HG02885 (cell line): ENCODE results near the gene SAMD4B.
A peak's percentile ranks its signal among the peaks of the same experiment; 100 is the strongest.

Experiments
- ATAC-seq: cut with Tn5 transposase; IDR thresholded peaks from one replicate; pipeline ENCODE4 v1.9.1; 2021; ENCODE audit warnings: mild to moderate bottlenecking; ENCODE audit not compliant: unreplicated experiment, poor library complexity

SAMD4B gene

DNA sequence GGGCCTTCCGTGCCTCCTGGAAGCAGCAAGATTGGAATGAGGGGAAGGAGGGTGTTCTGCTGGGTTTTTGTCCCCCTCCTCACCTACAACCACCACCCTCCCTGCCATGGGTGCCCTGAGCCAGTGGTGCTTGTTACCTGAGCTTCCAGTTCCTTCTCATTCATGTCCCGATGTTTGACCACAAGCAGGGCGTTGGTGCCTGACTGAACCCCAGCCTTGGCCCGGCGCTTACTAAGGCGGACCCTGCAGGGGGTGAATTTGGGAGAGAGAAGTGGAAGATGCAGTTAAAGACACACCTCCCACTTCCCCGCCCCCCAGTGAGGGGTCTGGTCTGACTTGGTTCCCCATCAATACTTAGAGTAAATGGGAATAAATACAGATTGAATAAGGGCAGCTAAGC lies 44.3 kb downstream of the SAMD4B start:
- ATAC-seq = no peak

- ATAC-seq = no peak
Measured at GRCh38 chr19:39388657-39389056, 46.4 kb downstream of the SAMD4B start.

DNA sequence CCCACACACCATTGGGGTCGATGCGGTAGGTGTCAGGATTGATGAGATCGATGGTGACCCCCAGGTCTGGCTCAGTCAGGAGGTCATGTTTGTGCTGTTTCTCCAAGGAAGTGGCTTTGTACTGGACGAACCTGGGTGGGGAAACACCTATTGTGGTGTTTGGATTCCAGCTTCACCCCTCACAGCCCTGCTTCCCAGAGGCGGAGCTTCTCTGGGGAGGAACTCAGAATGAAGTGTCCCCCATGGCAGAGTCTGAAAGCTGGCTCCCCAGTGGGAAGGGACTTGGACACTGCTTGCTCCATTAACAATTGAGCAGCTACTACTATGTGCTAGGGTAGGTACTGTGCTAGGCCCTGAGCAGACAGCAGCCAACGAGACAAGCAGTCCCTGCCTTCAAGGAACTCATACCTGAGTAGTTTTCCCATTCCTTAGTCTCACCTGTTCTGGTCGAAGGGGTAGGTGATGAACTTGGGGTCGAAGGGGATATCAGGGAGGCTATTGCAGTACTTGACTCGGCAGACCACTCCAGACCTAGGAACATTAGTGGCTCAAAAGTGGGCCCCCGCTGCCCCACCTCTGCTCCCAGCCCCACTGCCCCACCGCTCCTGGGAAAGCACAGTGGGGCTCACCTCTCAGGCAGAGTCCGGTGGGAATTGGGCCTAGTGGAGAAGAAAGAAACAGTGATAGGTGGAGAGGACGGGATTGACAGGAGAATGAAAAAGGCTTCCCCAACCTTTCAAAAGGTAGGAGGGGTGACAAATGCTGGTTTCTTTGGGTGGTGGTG lies 47.6 kb downstream of the SAMD4B start:
- no peak for ATAC-seq

- ATAC-seq = no peak
Measured at GRCh38 chr19:39390451-39390750, 48.2 kb downstream of the SAMD4B start.

DNA sequence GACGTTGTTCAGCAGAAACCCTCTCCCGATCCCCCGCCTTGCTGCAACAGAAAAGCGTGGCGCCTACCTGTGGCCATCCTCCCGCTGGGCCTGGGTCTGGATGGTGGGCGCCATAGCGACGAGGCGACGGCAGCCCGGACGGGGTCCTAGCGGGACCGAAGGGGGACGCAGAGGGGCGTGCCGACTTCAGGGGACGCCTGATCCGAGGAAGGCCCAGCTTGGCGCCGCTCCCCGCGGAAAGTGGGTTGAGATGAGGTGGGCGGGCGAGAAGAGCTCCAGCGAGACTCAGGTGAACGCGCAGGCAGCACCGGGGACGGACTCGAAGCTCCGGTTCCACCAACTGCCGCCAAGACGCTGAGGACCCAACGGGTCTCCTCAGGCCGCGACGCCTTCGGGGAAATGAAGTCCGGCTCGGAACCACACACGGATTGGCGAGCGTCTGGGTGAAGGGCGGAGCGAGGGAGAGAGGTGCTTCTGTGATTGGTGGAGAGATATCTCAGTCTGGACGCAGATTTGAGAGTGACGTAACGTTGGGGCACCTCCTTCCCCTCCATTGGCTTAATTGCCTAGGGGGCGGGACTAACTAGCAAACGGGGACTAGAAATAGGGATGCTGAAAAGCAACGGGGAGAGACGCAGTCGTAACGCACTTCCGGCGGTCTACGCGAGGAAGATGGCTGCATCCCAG lies 48.7 kb downstream of the SAMD4B start, which contains the start of the genes MED29 and PAF1:
TSS of gene MED29 (plus strand) at position 628 of the 687 bp plus-strand sequence. CDS start at position 673, 45 bp downstream.
TSS of gene PAF1 (minus strand) at position 356 of the 687 bp plus-strand sequence. CDS start at position 114, 242 bp downstream.
- peak; percentile 95 for ATAC-seq

- peak; percentile 46 for ATAC-seq
Measured at GRCh38 chr19:39397360-39398296, 55.4 kb downstream of the SAMD4B start.

DNA sequence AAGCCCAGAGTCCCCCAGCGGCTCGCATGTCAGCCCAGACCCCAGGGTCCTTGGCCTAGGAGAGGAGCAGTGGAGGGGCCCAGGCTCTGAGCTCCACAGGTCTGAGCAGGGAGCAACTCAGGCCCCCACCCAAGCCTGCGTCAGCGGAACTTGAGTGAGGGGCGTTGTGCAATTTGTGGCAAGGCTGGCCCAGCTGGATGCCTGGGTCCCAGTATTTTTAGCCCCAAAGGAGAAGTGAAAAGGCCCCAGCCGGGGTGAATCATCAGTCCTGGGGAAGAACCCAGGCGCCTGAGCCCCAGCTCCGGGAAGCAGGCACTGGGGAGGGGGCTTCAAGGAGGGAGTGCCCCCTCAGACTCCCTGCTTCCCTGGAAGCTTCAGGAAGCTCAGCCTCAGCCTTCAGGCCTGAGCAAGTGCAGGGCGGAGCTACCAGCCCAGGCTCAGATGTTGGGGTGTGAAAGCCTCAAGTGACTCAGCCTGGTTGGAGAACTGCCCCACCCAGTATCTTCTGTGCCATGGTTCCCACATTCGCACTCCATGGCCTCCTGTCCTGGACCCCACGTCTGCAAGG lies 56.2 kb downstream of the SAMD4B start:
- no peak for ATAC-seq

DNA sequence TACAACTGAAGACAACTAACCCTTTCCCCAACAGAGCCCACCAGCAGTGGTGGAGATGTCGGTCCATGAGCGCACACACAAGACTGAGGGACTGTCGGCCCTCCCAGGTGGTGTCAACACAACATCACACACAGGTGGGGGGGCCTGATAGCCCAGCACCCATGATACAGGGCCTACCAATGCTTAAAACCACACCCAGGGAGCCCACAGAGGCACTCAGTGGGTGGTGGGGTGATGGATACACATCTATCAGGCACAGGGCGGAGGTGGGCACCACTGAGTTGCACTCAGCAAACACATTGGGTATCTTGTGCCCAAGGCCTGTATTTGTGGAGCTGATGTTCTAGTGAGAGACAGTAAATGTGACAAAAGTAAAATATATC lies 57.4 kb downstream of the SAMD4B start:
- ATAC-seq = no peak

DNA sequence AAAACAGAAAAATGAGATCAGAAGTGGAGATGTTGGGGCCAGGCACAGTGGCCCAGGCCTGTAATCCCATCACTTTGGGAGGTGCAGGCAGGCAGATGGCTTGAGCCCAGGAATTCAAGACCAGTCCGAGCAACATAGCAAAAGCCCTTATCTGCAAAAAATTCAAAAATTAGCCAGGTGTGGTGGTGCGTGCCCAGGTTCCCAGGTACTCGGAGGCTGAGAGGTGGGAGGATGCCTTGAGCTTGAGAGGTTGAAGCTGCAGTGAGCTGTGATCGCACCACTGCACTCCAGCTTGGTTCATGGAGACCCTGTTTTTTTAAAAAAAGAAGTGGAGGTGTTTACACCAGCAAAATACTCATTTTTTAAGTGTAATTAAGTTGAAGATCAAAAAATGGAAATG lies 57.8 kb downstream of the SAMD4B start:
- no peak for ATAC-seq

GRCh38 chr19:39401070-39401548 lies 58.9 kb downstream of the SAMD4B start:
- ATAC-seq = no peak

DNA sequence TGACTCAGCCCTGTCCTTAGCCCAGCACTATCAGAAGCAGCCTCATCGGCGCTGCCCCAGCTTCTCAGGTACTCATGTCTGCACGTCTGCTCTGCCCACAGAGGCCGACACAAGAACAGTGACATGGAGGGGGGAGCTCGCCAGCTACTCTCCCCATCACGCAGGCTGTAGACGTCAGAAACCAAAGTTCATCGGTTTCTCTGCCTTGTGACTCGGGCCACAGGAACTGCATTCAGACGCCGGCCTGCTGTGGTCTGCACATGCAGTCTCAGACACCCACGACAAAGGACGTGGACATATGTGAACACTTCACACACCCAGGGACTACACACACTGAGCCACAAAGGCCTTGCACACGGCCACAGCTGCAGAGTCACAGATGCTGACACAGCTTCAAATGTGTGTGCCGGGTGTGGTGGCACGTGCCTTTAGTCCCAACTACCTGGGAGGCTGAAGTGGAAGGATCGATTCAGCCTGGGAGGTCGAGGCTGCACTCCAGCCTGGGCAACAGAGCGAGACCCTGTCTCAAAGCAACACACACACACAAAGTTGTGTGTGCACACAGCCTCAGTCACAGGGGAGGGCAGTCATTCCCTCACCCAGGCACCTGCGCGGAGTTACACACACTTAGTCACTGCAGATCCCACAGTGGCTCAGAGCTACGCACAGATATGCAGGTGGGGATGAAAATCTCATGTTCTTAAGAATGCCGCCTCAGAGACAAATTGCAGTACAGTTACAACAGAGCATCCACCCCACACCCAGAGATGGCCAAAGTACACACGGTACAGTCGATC lies 59.5 kb downstream of the SAMD4B start:
- peak; percentile 1 for ATAC-seq

DNA sequence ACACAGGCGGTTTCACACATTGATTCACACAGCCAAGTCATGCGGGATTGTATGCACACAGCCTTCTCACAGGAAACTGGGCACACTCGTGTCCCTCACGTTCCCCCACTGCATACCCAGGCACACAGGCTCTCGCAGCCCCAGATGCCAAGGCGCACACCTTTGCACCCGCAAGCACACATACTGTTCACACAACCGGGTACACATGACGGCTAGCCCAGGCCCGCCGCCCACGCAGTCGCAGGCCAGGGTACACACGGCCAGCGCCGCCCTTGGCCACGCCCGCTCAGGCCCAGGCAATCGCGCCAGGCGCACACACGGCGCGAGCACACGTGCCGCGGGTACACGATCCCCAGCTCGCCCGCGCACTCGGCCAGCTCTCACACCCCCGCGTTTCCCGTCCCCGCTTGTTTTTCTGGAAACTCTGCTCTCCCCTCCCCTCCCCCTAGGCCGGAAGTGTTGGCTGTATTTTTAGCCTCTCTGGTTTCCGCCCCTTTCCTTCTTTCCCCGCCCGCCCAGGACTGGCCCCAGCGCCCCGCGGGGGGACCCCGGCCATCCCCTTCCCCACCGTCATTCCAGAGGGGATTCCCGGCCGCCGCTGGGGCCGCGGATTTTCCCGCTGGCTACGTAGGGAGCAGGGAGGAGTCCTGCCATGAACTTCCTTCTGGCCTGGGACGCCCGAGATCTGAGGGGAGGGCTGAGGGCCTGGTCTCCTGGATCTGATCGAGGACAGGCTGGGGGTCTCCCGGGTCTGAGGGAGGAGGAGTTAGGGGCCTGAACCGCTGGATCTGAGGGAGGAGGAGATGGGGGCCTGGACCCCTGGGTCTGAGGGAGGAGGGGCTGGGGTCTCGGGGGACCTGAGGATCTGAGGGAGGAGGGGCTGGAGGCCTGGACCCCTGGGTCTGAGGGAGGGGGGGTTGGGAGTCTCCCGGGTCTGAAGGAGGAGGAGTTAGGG lies 60.4 kb downstream of the SAMD4B start:
- ATAC-seq = peak; percentile 32

GRCh38 chr19:39403331-39404312 lies 61.4 kb downstream of the SAMD4B start:
- ATAC-seq = peak; percentile 25

DNA sequence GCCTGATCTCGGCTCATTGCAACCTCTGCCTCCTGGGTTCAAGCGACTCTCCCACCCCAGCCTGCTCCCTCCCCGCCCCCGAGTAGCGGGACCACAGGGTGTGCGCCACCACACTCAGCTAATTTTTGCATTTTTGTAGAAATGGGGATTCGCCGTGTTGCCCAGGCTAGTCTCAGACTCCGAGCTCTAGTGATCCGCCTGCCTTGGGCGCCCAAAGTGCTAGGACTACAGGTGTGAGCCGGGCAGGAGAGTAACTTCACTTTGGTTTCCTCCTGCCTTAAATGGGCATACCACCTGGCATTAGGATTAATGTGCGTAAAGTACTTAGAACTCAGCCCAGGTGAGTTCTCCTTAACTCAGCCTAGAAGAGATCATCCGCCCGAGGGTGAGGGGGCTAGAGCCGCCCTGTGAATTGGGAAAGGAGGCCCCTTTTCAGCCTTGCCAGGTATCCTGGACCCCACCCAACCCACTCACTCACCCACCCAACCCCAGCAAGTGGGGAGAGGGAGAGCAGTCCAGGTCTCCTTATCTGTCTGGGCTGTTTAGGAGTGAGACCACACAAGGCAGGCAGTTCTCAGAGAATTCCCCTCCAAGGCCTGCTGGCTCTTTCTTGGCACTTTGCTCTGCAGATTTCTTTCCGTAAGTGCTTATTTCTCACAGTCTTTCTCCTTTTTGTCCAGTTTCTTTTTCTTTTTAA lies 63.2 kb downstream of the SAMD4B start:
- no peak for ATAC-seq

DNA sequence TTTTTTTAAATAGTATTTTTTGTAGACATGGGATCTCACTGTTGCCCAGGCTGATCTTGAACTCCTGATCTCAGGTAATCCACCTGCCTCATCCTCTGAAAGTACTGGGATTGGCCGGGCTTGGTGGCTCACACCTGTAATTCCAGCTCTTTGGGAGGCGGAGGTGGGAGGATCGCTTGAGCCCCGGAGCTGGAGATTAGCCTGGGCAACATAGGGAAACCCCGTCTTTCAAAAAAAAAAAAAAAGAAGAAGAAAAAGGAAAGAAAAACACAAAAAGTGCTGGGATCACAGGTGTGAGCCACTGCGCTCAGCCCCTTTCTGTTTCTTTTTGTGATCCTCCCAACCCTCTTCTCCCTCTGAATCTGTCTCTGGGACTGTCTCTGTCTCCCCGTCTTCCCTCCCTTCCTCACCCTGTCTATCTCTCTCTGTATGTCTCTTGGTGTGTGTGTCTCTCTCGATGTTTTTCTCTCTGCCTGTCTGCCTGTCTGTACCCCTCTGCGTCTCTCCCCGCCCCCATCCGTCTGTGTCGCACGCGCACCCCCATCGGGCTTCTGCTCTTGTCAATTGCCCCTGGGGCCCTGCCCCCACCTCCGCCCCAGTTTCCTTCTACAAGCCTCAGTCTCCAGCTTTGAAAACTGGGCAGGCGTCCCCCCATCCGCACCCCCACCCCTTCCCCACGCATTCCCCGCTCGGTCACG lies 63.9 kb downstream of the SAMD4B start:
- no peak for ATAC-seq
